GM19324 (cell line): Measurements from ENCODE around the gene TFAP2E.

Source experiments
- ATAC-seq: cut with Tn5 transposase; IDR thresholded peaks from one replicate; pipeline ENCODE4 v1.9.1; 2021; ENCODE audit warnings: mild to moderate bottlenecking, moderate library complexity; ENCODE audit not compliant: unreplicated experiment, low FRiP score

TFAP2E gene

GRCh38 chr1:35556484-35557117 lies 16.5 kb upstream of the TFAP2E start:
- ATAC-seq: no peak

DNA sequence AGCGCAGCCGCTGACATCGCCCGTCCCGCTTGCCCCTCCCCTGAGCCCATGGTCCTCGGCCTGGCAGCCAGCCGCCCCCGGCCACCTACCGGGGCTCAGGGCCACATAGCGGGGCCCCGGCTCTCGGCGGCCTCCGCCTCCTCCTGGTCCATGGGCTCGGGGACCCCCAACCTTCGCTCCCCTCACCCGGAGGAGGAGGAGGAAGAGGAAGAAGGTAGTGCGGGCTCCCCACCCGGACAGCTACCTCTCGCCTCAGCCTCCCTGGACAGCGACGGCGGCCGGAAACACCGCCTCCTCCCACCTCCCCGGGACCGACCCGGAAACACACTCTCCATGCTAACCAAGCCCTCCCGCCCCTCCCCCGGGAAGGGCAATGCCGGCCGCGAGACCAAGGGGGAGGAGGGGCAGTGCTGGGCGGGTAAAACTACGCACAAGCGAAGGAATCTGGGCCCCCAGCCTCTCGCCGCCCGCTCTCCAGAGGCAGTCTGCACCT lies 15.9 kb upstream of the TFAP2E start, which contains the start of gene KIAA0319L:
Gene KIAA0319L, minus strand, starts transcription at position 286 of the 493 bp plus-strand sequence. CDS start 2,912 bp downstream, outside the sequence.
- ATAC-seq: peak; percentile 77

DNA sequence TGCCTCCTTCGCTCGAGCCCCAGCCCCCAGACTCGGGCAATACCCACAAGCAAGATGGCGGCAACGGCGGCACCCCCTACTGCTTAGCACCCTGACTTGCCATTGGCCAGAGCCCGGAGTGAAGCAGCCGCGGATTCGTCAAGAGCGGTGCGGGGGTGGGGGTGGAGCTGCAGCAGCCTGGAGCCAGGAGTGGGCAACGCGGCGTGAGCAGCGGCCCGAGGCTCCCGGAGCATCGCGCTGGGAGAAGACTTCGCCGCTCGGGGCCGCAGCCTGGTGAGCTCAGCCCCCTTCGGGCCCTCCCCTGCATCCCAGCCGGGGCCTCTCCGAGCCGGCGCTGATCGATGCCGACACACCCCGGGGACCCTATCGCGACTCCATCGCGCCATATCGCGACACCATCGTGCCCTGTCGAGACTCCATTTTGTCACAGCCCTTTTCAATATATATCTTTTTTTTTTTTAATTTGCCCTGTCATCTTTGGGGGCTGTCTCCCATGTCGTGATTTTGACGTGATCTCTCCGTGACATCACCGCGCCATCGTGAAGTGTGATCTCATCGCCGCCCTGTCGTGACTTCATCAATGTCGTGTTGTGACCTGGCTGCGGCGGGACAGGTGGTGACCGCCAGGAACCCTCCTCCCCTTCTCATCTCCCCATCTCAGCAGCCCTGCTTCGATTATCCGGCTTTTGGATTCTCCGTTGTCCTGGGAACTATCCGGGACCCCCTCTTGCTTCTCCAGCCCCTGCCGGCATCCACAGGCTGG lies 15.3 kb upstream of the TFAP2E start, which contains the start of gene NCDN:
Gene NCDN, plus strand, starts transcription at position 189 of the 763 bp plus-strand sequence. Its CDS starts 392 bp downstream, at position 581.
- peak; percentile 74 for ATAC-seq

GRCh38 chr1:35558374-35559316 lies 14.5 kb upstream of the TFAP2E start:
- ATAC-seq: no peak

GRCh38 chr1:35559317-35559944 lies 13.7 kb upstream of the TFAP2E start:
- no peak for ATAC-seq

- ATAC-seq: no peak
Observed at GRCh38 chr1:35560256-35561225, 12.6 kb upstream of the TFAP2E start.

- ATAC-seq: no peak
Observed at GRCh38 chr1:35561297-35561971, 11.7 kb upstream of the TFAP2E start.

DNA sequence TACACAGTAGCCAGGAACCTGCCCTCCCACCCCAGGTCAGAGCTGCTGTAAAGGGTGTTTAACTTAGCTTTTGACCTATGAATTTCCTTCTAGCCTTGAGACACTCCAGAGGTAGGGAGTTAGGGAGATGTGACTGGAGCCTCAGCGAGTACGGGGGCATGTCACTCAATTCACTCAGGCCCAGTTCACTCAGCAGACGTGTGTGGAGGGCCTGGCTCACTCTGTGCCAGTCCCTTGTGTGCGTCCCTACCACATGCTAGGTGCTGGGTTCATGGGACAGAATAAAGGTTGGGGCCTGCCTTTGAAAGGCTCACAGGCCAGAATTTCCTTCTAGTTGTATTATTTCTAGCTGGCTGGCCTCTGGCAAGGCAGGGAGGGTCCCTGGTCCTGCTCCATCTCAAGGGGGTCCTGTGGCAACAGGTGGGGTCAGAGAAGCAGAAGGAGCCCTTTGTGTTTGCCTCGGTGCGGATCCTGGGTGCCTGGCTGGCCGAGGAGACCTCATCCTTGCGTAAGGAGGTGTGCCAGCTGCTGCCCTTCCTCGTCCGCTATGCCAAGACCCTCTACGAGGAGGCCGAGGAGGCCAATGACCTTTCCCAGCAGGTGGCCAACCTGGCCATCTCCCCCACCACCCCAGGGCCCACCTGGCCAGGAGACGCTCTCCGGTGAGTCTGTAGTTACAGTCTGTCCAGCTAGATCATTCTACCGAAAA lies 11.0 kb upstream of the TFAP2E start:
- no peak for ATAC-seq

DNA sequence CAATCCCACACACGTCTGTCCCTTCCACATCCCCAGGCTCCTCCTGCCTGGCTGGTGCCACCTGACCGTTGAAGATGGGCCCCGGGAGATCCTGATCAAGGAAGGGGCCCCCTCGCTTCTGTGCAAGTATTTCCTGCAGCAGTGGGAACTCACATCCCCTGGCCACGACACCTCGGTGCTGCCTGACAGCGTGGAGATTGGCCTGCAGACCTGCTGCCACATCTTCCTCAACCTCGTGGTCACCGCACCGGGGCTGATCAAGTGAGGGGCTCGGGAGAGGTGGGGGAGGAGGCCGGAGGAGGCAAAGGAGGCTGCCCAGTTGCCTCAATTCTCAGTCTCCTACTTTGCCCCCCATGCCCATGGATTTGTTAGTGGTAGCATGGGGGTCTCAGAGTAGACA lies 9.9 kb upstream of the TFAP2E start:
- no peak for ATAC-seq

DNA sequence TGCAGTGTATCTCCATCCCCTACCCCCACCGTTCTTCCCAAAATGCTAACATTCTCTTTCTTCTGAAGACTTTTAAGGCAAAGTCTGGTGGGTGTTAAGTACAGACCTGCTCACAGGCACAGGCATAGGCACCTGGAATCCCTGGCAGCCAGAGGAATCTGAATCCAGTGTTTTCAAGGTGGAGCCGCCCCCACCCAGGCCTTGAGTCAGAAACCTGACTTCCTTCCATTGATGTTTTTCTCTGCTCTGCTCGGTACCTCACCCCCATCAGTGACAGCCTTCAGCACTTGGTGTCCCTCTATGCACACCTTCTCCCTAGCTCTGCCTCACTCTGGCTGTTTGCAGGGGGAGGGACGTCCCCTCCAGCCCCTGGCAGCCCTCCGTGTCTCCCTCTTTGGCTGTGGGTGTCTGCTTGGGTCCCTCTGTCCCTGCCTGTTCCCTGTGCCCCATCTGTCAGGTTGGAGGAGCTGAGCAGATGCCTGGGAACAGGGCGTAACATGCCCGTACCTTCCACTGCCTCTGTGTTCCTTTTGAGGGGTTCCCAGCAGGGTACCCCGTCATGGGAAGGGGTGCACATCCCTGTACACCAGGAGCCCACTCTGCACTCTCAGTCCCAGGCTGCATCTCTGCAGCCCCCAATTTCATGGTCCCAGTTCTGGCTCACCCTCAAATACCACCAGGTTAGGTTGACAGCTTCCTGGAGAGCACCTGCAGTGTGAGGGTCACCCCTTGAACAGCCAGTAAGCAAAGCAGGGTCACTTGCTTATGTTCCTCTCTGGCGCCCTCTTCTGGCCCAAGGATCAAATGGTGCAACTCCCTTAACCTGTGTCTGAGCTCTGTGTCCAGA lies 8.9 kb upstream of the TFAP2E start:
- ATAC-seq: no peak

GRCh38 chr1:35564884-35565741 lies 8.0 kb upstream of the TFAP2E start:
- ATAC-seq: no peak

DNA sequence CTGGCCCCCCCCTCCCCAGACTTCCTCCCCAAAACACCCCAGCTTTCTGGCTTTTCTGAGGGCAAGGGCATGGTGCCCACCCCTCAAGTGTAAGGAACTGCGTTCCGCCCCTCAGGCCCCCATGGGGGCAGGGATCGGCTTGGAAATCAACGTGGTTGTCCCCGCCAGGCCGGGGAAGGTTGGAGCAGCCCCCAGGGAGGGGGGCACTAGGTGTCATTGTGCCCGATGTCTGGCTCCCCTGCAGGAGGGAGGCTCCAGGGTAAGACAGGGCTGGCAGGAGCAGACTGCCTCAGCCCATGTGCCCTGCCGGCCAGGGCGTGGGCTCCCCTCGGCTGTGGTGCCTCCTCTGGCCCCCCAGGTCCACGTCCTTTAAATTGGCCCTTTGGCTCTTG lies 7.4 kb upstream of the TFAP2E start:
- no peak for ATAC-seq

DNA sequence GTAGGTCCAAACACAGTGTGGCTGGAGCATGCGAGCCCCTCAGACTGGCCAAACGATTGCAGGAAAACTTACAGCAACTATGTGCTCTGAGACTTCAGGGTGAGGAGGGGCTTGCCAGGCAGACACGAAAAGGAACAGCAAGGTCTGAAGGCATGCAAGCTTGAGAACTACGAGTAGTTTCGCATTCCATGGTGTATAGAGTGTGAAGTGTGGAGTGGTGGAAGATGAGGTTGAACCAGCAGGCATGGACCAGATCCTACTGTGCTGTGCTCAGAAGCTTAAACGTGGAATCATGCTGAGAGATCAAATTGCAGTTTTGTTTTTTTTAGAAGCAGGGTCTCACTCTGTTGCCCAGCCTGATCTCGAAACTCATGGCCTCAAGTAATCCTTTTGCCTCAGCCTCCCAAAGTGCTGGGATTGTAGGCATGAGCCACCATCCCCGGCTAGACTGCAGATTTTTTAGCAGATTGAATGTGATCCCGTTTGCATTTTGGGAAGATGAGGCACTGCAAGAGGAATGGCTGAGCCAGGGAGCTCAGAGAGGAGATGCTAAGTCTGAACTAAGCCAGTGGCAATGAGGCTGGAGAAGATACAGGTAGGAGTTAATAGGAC lies 5.1 kb upstream of the TFAP2E start:
- no peak for ATAC-seq

- ATAC-seq: no peak
Observed at GRCh38 chr1:35568975-35569395, 4.1 kb upstream of the TFAP2E start.

DNA sequence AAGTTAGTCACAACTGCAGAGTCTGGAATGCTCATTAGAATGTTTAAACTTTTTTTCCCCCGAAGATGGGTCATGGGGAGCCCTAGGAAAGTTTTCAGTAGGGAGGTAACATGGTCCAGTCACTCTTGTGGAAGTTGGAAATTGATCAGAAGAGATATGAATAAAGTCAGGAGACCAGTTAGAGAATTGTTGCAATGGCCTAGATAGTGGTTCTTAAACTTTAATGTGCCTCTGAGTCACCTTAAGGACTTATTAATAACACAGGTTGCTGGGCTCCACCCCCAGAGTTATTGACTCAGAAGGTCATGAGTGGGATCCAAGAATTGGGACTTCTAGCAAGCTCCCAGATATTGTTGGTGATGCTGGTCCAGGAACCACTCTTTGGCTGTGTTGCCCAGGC lies 3.2 kb upstream of the TFAP2E start:
- no peak for ATAC-seq
